ENCODE data around the gene PHLDB2. TPM values are rescaled to one million over a fixed set of nuclear protein-coding genes. Genes with fewer than 3 reads are reported as not detected.

Gene PHLDB2
- total RNA-seq, 2 experiments from 2014 or later = 1.2 to 2.4 TPM

DNA sequence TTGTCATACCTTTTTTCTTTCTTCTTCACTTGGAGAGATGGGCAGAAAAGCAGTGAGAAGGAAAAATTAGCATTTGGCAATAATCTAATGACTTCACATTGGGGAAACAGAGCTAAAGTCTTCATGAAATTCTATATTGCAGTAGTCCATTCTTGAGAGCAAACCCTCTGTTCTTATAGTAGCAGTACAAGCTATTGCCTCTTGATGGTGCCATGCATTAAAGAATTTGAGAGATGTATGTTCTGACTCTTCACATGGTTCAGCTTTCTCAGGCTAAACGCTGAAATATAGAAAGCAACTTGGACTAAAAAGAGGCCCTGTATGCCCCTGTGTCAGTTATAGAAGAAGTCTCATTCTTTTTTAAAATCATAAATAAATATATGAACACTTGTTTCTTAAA, 36.0 kb downstream of the PHLDB2 start:
- ChIA-PET POLR2A (interaction anchor here (0.6 kb wide), 1 partner anchor 11 kb away, joined by 3 read pairs; no protein-coding TSS in a partner anchor), CTCF (interaction anchor here (0.7 to 1.6 kb wide), 8 partner anchors 10 to 178 kb away, joined by 3 to 14 read pairs (median 3); no protein-coding TSS in a partner anchor)
- H3K36me3 Mint-ChIP-seq (ENCODE audit: low read depth) = no peaks in the 10 kb centered on the region
- DNase-seq = no peak
- intact Hi-C loops (cut with micrococcal nuclease) = no loop called here
- peaks cover 2% of the 10 kb centered on the region for H3K4me1 Mint-ChIP-seq (ENCODE audit: low read depth)
- no peaks in the 10 kb centered on the region for H3K27me3 Mint-ChIP-seq
- H3K27ac Mint-ChIP-seq = no peak overlapping the region
- H3K9me3 Mint-ChIP-seq = no peaks in the 10 kb centered on the region
- no peak overlapping the region for H3K4me3 Mint-ChIP-seq
- TF ChIP-seq, protein P1, sequence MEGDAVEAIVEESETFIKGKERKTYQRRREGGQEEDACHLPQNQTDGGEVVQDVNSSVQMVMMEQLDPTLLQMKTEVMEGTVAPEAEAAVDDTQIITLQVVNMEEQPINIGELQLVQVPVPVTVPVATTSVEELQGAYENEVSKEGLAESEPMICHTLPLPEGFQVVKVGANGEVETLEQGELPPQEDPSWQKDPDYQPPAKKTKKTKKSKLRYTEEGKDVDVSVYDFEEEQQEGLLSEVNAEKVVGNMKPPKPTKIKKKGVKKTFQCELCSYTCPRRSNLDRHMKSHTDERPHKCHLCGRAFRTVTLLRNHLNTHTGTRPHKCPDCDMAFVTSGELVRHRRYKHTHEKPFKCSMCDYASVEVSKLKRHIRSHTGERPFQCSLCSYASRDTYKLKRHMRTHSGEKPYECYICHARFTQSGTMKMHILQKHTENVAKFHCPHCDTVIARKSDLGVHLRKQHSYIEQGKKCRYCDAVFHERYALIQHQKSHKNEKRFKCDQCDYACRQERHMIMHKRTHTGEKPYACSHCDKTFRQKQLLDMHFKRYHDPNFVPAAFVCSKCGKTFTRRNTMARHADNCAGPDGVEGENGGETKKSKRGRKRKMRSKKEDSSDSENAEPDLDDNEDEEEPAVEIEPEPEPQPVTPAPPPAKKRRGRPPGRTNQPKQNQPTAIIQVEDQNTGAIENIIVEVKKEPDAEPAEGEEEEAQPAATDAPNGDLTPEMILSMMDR (IDR thresholded peaks at IDR 0.05) = no peak
- ATAC-seq = peak; percentile 51

DNA sequence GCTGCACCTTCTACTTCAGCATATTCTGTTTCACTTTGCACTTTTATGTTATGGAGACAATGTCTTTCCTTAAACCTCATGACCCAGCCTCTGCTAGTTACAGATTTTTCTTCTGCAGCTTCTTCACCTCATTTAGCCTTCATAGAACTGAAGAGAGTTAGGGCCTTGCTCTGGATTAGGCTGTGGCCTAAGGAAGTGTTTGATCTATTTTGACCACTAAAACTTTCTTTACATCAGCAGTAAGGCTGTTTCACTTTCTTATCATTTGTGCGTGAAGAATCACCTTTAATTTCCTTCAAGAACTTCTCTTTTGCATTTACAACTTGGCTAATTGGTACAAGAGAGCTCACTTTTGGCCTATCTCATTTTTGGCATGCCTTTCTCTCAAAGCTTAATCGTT, 40.9 kb downstream of the PHLDB2 start:
- Mint-ChIP-seq H3K4me3 (no peak overlapping the region), H3K27ac (no peak overlapping the region), H3K9me3 (no peaks in the 10 kb centered on the region), H3K4me1 (ENCODE audit: low read depth) (peaks cover 10% of the 10 kb centered on the region), H3K36me3 (ENCODE audit: low read depth) (no peaks in the 10 kb centered on the region), H3K27me3 (no peaks in the 10 kb centered on the region)
- POLR2A ChIA-PET = no interaction called here
- TF ChIP-seq, protein P1 (IDR thresholded peaks at IDR 0.05) = no peak
- ATAC-seq = no peak
- intact Hi-C loops (cut with micrococcal nuclease) = no loop called here
- DNase-seq = no peak
- CTCF ChIA-PET = interaction anchor here (0.9 to 1.6 kb wide), 3 partner anchors 89 to 184 kb away, joined by 3 to 4 read pairs (median 3); no protein-coding TSS in a partner anchor

DNA sequence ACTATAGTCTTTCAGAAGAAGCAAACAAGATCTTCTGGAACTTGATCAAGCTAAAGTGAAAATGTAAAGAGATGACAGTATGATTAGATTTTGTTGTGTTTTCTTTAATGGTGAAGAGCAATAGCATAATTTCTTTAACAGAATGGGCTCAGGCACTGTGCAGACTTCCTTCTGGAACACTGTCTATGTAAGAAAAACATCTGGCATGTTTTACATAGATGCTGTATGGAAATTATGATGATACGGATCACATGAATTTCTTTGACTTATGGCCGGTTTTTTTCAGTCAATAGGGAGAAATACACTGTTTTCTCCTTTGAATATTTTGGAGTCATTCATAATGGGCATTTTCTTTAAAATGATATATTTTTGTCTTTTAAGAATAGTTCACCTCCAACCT, 42.6 kb downstream of the PHLDB2 start:
- ChIA-PET POLR2A (interaction anchor here (0.6 kb wide), 1 partner anchor 66 kb away, joined by 3 read pairs; no protein-coding TSS in a partner anchor), CTCF (no interaction called here)
- no peaks in the 10 kb centered on the region for H3K9me3 Mint-ChIP-seq
- no peaks in the 10 kb centered on the region for H3K36me3 Mint-ChIP-seq (ENCODE audit: low read depth)
- no peaks in the 10 kb centered on the region for H3K27me3 Mint-ChIP-seq
- ATAC-seq = no peak
- H3K4me1 Mint-ChIP-seq (ENCODE audit: low read depth) = peaks cover 10% of the 10 kb centered on the region
- intact Hi-C loops (cut with micrococcal nuclease) = no loop called here
- H3K4me3 Mint-ChIP-seq = no peak overlapping the region
- no peak overlapping the region for H3K27ac Mint-ChIP-seq
- DNase-seq = no peak
- TF ChIP-seq, protein P1 (IDR thresholded peaks at IDR 0.05) = no peak

DNA sequence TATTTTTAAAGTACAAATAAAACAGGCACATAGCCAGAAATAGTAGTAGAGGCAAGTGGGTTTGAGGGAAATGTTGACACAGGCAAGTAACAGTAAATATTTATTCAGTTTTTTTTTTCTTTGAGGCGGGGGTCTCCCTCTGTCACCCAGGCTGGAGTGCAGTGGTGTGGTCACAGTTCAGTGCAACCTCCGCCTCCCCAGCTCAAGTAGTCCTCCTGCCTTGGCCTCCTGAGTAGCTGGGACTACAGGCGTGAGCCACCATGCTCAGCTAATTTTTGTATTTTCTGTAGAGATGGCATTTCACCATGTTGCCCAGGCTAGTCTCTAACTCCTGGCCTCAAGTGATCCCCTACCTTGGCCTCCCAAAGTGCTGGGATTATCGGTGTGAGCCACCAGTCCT, 43.5 kb downstream of the PHLDB2 start:
- CTCF ChIA-PET = no interaction called here
- ATAC-seq = no peak

DNA sequence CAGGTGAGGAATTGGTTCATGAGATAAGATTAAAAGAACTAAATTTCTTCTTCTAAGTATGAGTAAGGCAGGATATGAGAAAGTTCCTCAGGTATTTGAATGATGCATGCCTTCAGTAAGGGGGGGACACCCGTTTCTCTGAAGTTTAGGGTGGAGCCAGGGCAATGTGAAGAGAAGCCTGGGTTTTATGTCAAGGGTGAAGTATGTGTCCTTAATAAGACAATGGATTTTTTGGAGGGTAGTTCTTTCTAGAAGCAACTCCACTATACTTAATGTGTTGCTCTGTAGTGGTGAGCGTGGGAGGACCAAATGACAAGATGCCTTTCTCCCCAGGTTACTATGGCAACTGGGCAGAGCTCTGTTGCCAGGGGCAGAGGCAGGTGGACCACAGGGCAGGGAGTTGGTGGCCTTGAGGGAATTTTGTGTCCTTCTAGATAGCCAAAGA, 44.0 kb downstream of the PHLDB2 start:
- Mint-ChIP-seq H3K4me3 (no peak overlapping the region), H3K27me3 (no peaks in the 10 kb centered on the region), H3K4me1 (ENCODE audit: low read depth) (peaks cover 10% of the 10 kb centered on the region), H3K27ac (no peak overlapping the region), H3K9me3 (no peaks in the 10 kb centered on the region), H3K36me3 (ENCODE audit: low read depth) (no peaks in the 10 kb centered on the region)
- DNase-seq (peak; percentile 39), ATAC-seq (peak; percentile 78)
- CTCF ChIA-PET = no interaction called here
- POLR2A ChIA-PET = no interaction called here
- TF ChIP-seq, protein P1 (IDR thresholded peaks at IDR 0.05) = no peak
- intact Hi-C loops (cut with micrococcal nuclease) = no loop called here

More for the DNA sequence above, 43.5 kb downstream of the PHLDB2 start:
- no peak overlapping the region for H3K27ac Mint-ChIP-seq
- H3K9me3 Mint-ChIP-seq = no peaks in the 10 kb centered on the region
- H3K4me1 Mint-ChIP-seq (ENCODE audit: low read depth) = peaks cover 10% of the 10 kb centered on the region
- TF ChIP-seq, protein P1 (IDR thresholded peaks at IDR 0.05) = no peak
- no peaks in the 10 kb centered on the region for H3K27me3 Mint-ChIP-seq
- DNase-seq = no peak
- intact Hi-C loops (cut with micrococcal nuclease) = no loop called here
- no peaks in the 10 kb centered on the region for H3K36me3 Mint-ChIP-seq (ENCODE audit: low read depth)
- POLR2A ChIA-PET = no interaction called here
- no peak overlapping the region for H3K4me3 Mint-ChIP-seq

Data from activated CD8-positive, alpha-beta T cell treated with anti-CD3 and anti-CD28 coated beads for 36 hours (primary cell).